Measurements from ENCODE around the gene IRF8. TPM values are rescaled to one million over a fixed set of nuclear protein-coding genes. Genes with fewer than 3 reads are reported as not detected.
"Not testable (repeated sequence)": the region's sequence is repeated elsewhere in the genome, so short reads cannot be mapped to it uniquely, and the experiment has no call there.

Gene IRF8
- polyA plus RNA-seq, 4 donors = 28.0 to 52.1 (median 43.2) TPM

GRCh38 chr16:85903559-85903958 lies 4.6 kb downstream of the IRF8 start:
- FAIRE-seq = no peak
- Histone ChIP-seq H3K36me3 (ENCODE audit: control insufficient read depth in 3 of 3, insufficient read depth in 2 of 3, low read depth in 1 of 3, low read length in 3 of 3) (peaks cover 0 to 58% (median 6%) of the 10 kb centered on the region in 3 donors), H3K27ac (ENCODE audit: low read depth in 1 of 3, low read length in 2 of 3) (peak overlapping the region in 1 of 3 donors; percentile 72), H3K4me1 (ENCODE audit: control insufficient read depth in 3 of 3, insufficient read depth in 2 of 3, low read depth in 1 of 3, low read length in 2 of 3) (peaks cover 7 to 25% (median 15%) of the 10 kb centered on the region in 3 donors), H3K27me3 (ENCODE audit: control insufficient read depth in 3 of 3, insufficient read depth in 3 of 3, low read length in 3 of 3) (peaks cover 0 to under 1% (median 0%) of the 10 kb centered on the region in 3 donors), H3K4me3 (ENCODE audit: low read depth in 1 of 3, low read length in 3 of 3) (no peak overlapping the region), H3K9me3 (ENCODE audit: control insufficient read depth in 2 of 2, insufficient read depth in 1 of 2, low read depth in 1 of 2, low read length in 1 of 2) (peaks cover 0 to 15% of the 10 kb centered on the region in 2 donors)
- DNase-seq = no peak
- 72 to 89% (median 88%) methylated on average over 6 of the region's 6 CpGs for WGBS, 3 donors

GRCh38 chr16:85905110-85906095 lies 6.4 kb downstream of the IRF8 start:
- H3K9me3 ChIP-seq (ENCODE audit: control insufficient read depth in 2 of 2, insufficient read depth in 1 of 2, low read depth in 1 of 2, low read length in 1 of 2) = peaks cover 0 to 15% of the 10 kb centered on the region in 2 donors
- DNase-seq = no peak
- no peak for FAIRE-seq
- H3K4me3 ChIP-seq (ENCODE audit: low read depth in 1 of 3, low read length in 3 of 3) = no peak overlapping the region
- H3K36me3 ChIP-seq (ENCODE audit: control insufficient read depth in 3 of 3, insufficient read depth in 2 of 3, low read depth in 1 of 3, low read length in 3 of 3) = peaks cover 0 to 75% (median 10%) of the 10 kb centered on the region in 3 donors
- H3K4me1 ChIP-seq (ENCODE audit: control insufficient read depth in 3 of 3, insufficient read depth in 2 of 3, low read depth in 1 of 3, low read length in 2 of 3) = peaks cover 7 to 23% (median 15%) of the 10 kb centered on the region in 3 donors
- H3K27me3 ChIP-seq (ENCODE audit: control insufficient read depth in 3 of 3, insufficient read depth in 3 of 3, low read length in 3 of 3) = no peaks in the 10 kb centered on the region
- WGBS, 3 donors = 93 to 97% (median 96%) methylated on average over 20 of the region's 20 CpGs
- no peak overlapping the region for H3K27ac ChIP-seq (ENCODE audit: low read depth in 1 of 3, low read length in 2 of 3)

- H3K36me3 ChIP-seq (ENCODE audit: control insufficient read depth in 3 of 3, insufficient read depth in 2 of 3, low read depth in 1 of 3, low read length in 3 of 3) = peaks cover 0 to 80% (median 15%) of the 10 kb centered on the region in 3 donors
Measured at GRCh38 chr16:85906349-85906748, 7.4 kb downstream of the IRF8 start.

GRCh38 chr16:85907231-85907630 lies 8.3 kb downstream of the IRF8 start:
- FAIRE-seq; H3K4me3 ChIP-seq (ENCODE audit: low read depth in 1 of 3, low read length in 3 of 3); DNase-seq; H3K27me3 ChIP-seq (ENCODE audit: control insufficient read depth in 3 of 3, insufficient read depth in 3 of 3, low read length in 3 of 3); H3K27ac ChIP-seq (ENCODE audit: low read depth in 1 of 3, low read length in 2 of 3): not testable (repeated sequence)
- Histone ChIP-seq H3K36me3 (ENCODE audit: control insufficient read depth in 3 of 3, insufficient read depth in 2 of 3, low read depth in 1 of 3, low read length in 3 of 3) (peaks cover 0 to 79% (median 22%) of the 10 kb centered on the region in 3 donors), H3K4me1 (ENCODE audit: control insufficient read depth in 3 of 3, insufficient read depth in 2 of 3, low read depth in 1 of 3, low read length in 2 of 3) (peaks cover 2 to 18% (median 10%) of the 10 kb centered on the region in 3 donors), H3K9me3 (ENCODE audit: control insufficient read depth in 2 of 2, insufficient read depth in 1 of 2, low read depth in 1 of 2, low read length in 1 of 2) (peaks cover 0 to 15% of the 10 kb centered on the region in 2 donors)
- WGBS, 3 donors = 87 to 94% (median 92%) methylated on average over 9 of the region's 9 CpGs

More at GRCh38 chr16:85906349-85906748, 7.4 kb downstream of the IRF8 start:
- WGBS, 3 donors = 91 to 93% (median 92%) methylated on average over 13 of the region's 13 CpGs
- H3K4me3 ChIP-seq (ENCODE audit: low read depth in 1 of 3, low read length in 3 of 3) = no peak overlapping the region
- no peaks in the 10 kb centered on the region for H3K27me3 ChIP-seq (ENCODE audit: control insufficient read depth in 3 of 3, insufficient read depth in 3 of 3, low read length in 3 of 3)
- DNase-seq (no peak), FAIRE-seq (no peak)
- peaks cover 5 to 17% (median 12%) of the 10 kb centered on the region in 3 donors for H3K4me1 ChIP-seq (ENCODE audit: control insufficient read depth in 3 of 3, insufficient read depth in 2 of 3, low read depth in 1 of 3, low read length in 2 of 3)
- peaks cover 0 to 15% of the 10 kb centered on the region in 2 donors for H3K9me3 ChIP-seq (ENCODE audit: control insufficient read depth in 2 of 2, insufficient read depth in 1 of 2, low read depth in 1 of 2, low read length in 1 of 2)
- no peak overlapping the region for H3K27ac ChIP-seq (ENCODE audit: low read depth in 1 of 3, low read length in 2 of 3)

GRCh38 chr16:85908444-85908843 lies 9.5 kb downstream of the IRF8 start:
- H3K4me3 ChIP-seq (ENCODE audit: low read depth in 1 of 3, low read length in 3 of 3) = no peak overlapping the region
- H3K4me1 ChIP-seq (ENCODE audit: control insufficient read depth in 3 of 3, insufficient read depth in 2 of 3, low read depth in 1 of 3, low read length in 2 of 3) = peaks cover 0 to 22% (median under 1%) of the 10 kb centered on the region in 3 donors
- WGBS, 3 donors = 75 to 88% (median 77%) methylated on average over 3 of the region's 3 CpGs
- peak overlapping the region in 1 of 3 donors; percentile 69 for H3K27ac ChIP-seq (ENCODE audit: low read depth in 1 of 3, low read length in 2 of 3)
- no peak for FAIRE-seq
- DNase-seq = no peak
- peaks cover 0 to 15% of the 10 kb centered on the region in 2 donors for H3K9me3 ChIP-seq (ENCODE audit: control insufficient read depth in 2 of 2, insufficient read depth in 1 of 2, low read depth in 1 of 2, low read length in 1 of 2)
- H3K27me3 ChIP-seq (ENCODE audit: control insufficient read depth in 3 of 3, insufficient read depth in 3 of 3, low read length in 3 of 3) = no peaks in the 10 kb centered on the region
- H3K36me3 ChIP-seq (ENCODE audit: control insufficient read depth in 3 of 3, insufficient read depth in 2 of 3, low read depth in 1 of 3, low read length in 3 of 3) = peaks cover 0 to 80% (median 18%) of the 10 kb centered on the region in 3 donors

- no peak overlapping the region for H3K4me3 ChIP-seq (ENCODE audit: low read depth in 1 of 3, low read length in 3 of 3)
- H3K27ac ChIP-seq (ENCODE audit: low read depth in 1 of 3, low read length in 2 of 3) = peak overlapping the region in 1 of 3 donors; percentile 69
- DNase-seq (no peak), FAIRE-seq (no peak)
- peaks cover 0 to 80% (median 18%) of the 10 kb centered on the region in 3 donors for H3K36me3 ChIP-seq (ENCODE audit: control insufficient read depth in 3 of 3, insufficient read depth in 2 of 3, low read depth in 1 of 3, low read length in 3 of 3)
- 72 to 93% (median 85%) methylated on average over 10 of the region's 10 CpGs for WGBS, 3 donors
- peaks cover 0 to 23% (median 0%) of the 10 kb centered on the region in 3 donors for H3K4me1 ChIP-seq (ENCODE audit: control insufficient read depth in 3 of 3, insufficient read depth in 2 of 3, low read depth in 1 of 3, low read length in 2 of 3)
- peaks cover 0 to 15% of the 10 kb centered on the region in 2 donors for H3K9me3 ChIP-seq (ENCODE audit: control insufficient read depth in 2 of 2, insufficient read depth in 1 of 2, low read depth in 1 of 2, low read length in 1 of 2)
- H3K27me3 ChIP-seq (ENCODE audit: control insufficient read depth in 3 of 3, insufficient read depth in 3 of 3, low read length in 3 of 3) = no peaks in the 10 kb centered on the region
Measured at GRCh38 chr16:85908889-85909589, 10.1 kb downstream of the IRF8 start.

GRCh38 chr16:85909932-85910853 lies 11.2 kb downstream of the IRF8 start:
- H3K4me1 ChIP-seq (ENCODE audit: control insufficient read depth in 3 of 3, insufficient read depth in 2 of 3, low read depth in 1 of 3, low read length in 2 of 3) = peaks cover 0 to 23% (median 0%) of the 10 kb centered on the region in 3 donors
- WGBS, 3 donors = 91 to 94% (median 92%) methylated on average over 17 of the region's 17 CpGs
- FAIRE-seq = no peak
- peaks cover 0 to 10% of the 10 kb centered on the region in 2 donors for H3K9me3 ChIP-seq (ENCODE audit: control insufficient read depth in 2 of 2, insufficient read depth in 1 of 2, low read depth in 1 of 2, low read length in 1 of 2)
- no peak overlapping the region for H3K4me3 ChIP-seq (ENCODE audit: low read depth in 1 of 3, low read length in 3 of 3)
- no peak for DNase-seq
- no peak overlapping the region for H3K27ac ChIP-seq (ENCODE audit: low read depth in 1 of 3, low read length in 2 of 3)
- peaks cover 0 to 80% (median 18%) of the 10 kb centered on the region in 3 donors for H3K36me3 ChIP-seq (ENCODE audit: control insufficient read depth in 3 of 3, insufficient read depth in 2 of 3, low read depth in 1 of 3, low read length in 3 of 3)
- H3K27me3 ChIP-seq (ENCODE audit: control insufficient read depth in 3 of 3, insufficient read depth in 3 of 3, low read length in 3 of 3) = no peaks in the 10 kb centered on the region

All from small intestine (tissue), 7 donors.